C4-2B (cell line): ENCODE measurements around the gene MTURN.

Source experiments
- H3K27ac ChIP-seq: fragments of 450-650 bp; 2 replicates; pipeline ENCODE4 v1.5.1; 2017
- CTCF ChIP-seq: fragments of 450-650 bp; conservative IDR thresholded peaks from 2 replicates; pipeline ENCODE4 v1.5.1; 2017; ENCODE audit warnings: mild to moderate bottlenecking
- ZFX ChIP-seq: fragments of 450-650 bp; IDR thresholded peaks from 2 replicates; pipeline ENCODE4 v1.6.1; 2017

The MTURN gene

GRCh38 chr7:30199271-30199670 is 64.5 kb downstream of the MTURN start:
- no peak overlapping the region for H3K27ac ChIP-seq
- TF ChIP-seq CTCF (no peak), ZFX (no peak)

GRCh38 chr7:30200591-30200990 is 65.8 kb downstream of the MTURN start:
- no peak overlapping the region for H3K27ac ChIP-seq
- TF ChIP-seq CTCF = no peak
- TF ChIP-seq ZFX = no peak

- TF ChIP-seq CTCF (no peak), ZFX (no peak)
- no peak overlapping the region for H3K27ac ChIP-seq
Observed at GRCh38 chr7:30201161-30201666, 66.4 kb downstream of the MTURN start.

- TF ChIP-seq CTCF (no peak), ZFX (no peak)
- H3K27ac ChIP-seq = no peak overlapping the region
Observed at GRCh38 chr7:30201921-30202320, 67.1 kb downstream of the MTURN start.

- no peak overlapping the region for H3K27ac ChIP-seq
- TF ChIP-seq ZFX = no peak
- no peak for TF ChIP-seq CTCF
Observed at GRCh38 chr7:30202671-30203070, 67.9 kb downstream of the MTURN start.

- H3K27ac ChIP-seq = no peak overlapping the region
Observed at GRCh38 chr7:30206491-30206890, 71.7 kb downstream of the MTURN start.

GRCh38 chr7:30206942-30207341 is 72.2 kb downstream of the MTURN start:
- no peak for TF ChIP-seq ZFX
- no peak for TF ChIP-seq CTCF
- no peak overlapping the region for H3K27ac ChIP-seq

More at GRCh38 chr7:30206491-30206890, 71.7 kb downstream of the MTURN start:
- TF ChIP-seq CTCF (no peak), ZFX (no peak)
